MM.1S (cell line): ENCODE measurements around the gene FBLN1.

ENCODE experiments used
- EZH2phosphoT487 ChIP-seq: fragments of 300-600 bp; sonication (generic); IDR thresholded peaks from 2 replicates; pipeline ENCODE4 v1.6.1; 2018; ENCODE audit warnings: antibody characterized with exemption, low read length
- TF ChIP-seq, protein P1 (sequence below): fragments of 300-600 bp; sonication (generic); IDR thresholded peaks from 2 replicates; pipeline ENCODE4 v1.5.1; 2016; ENCODE audit warnings: antibody characterized with exemption, low read length, mixed read lengths

DNA sequence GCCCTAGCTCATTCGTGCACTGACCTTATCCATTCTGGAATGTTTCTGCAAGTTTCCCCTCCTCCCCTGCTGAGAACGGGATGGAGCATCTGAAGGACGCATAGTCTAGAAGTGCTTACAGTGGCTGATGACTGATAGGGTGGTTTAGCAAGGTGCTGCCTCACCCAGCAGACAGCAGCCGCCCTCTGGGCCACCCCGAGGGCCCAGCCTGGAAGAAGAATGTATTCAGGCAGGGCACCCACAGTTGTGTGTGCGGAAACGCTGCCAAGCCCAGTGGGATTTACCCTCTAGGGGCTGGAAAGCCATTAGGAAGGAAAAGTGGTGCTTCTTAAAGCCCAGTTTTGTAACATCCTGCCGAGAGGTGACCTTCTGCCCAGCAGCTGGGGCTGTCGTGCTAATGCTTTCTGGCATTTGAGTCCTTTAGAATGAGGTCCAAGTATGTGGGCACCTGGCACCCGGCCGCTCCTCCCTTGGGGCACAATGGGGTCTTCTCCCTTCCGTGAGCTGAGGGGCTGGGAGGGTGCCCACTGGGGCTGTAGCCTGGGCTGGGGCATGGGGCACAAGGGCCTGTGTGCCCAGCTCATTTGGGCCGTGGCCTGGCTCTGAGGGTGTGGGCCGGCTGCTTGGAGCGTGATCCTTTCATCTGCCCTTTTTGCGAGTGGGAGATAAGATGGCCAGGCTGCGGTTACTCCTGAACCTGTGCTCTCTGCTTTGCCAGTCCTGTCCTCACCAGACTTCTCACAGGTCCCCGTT lies 14.4 kb downstream of the FBLN1 start:
- TF ChIP-seq EZH2phosphoT487: no peak
- TF ChIP-seq, protein P1, sequence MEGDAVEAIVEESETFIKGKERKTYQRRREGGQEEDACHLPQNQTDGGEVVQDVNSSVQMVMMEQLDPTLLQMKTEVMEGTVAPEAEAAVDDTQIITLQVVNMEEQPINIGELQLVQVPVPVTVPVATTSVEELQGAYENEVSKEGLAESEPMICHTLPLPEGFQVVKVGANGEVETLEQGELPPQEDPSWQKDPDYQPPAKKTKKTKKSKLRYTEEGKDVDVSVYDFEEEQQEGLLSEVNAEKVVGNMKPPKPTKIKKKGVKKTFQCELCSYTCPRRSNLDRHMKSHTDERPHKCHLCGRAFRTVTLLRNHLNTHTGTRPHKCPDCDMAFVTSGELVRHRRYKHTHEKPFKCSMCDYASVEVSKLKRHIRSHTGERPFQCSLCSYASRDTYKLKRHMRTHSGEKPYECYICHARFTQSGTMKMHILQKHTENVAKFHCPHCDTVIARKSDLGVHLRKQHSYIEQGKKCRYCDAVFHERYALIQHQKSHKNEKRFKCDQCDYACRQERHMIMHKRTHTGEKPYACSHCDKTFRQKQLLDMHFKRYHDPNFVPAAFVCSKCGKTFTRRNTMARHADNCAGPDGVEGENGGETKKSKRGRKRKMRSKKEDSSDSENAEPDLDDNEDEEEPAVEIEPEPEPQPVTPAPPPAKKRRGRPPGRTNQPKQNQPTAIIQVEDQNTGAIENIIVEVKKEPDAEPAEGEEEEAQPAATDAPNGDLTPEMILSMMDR: no peak
